ENCODE results near the gene EDN2. TPM values are rescaled to one million over a fixed set of nuclear protein-coding genes. Genes with fewer than 3 reads are reported as not detected.

Gene EDN2
- total RNA-seq, 1 experiment from 2014 or later: 0.24 TPM

DNA sequence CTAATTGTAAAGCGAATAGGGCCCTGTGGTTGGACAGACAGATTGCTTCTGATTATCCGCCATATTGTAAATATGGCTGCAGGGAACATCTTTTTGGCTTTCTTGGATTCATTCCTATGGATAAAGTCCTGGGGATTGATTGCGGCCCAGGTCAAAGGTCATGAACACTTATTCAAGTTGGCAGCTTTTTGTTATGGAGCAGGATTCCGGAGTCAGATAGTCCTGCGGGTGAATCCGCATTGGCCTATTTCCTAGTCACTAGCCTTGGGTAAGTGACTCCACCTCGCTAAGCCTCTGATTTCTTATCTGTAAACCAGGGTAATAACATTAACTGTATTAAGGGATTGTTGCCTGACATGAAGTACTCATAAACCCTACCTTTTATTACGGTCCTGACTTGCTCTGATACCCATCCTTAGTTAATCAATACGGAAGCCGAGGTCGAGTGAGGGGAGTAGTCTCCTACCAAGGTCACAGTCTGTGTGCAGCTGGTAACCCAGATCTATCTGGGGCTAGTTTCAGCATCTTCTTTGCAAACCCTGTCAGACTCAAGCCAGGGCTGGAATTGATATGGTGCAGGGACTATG, 31.7 kb downstream of the EDN2 start:
- Histone ChIP-seq H3K23me2 (ENCODE audit: insufficient read length, low read depth, low read length, poor library complexity, severe bottlenecking) (no peaks in the 10 kb centered on the region), H3K56ac (ENCODE audit: insufficient read length, low read depth, low read length) (no peak overlapping the region), H3K23ac (ENCODE audit: insufficient read length, low read depth, low read length) (no peak overlapping the region), H4K8ac (replicated peaks; ENCODE audit: insufficient read length, low read depth, low read length) (no peak overlapping the region), H3K14ac (ENCODE audit: insufficient read depth, low read length) (no peak overlapping the region), H2BK120ac (ENCODE audit: low read depth, low read length, poor library complexity, severe bottlenecking) (no peak overlapping the region), H3K4me1 (ENCODE audit: insufficient read depth, low read length) (no peaks in the 10 kb centered on the region), H2AFZ (ENCODE audit: low read length) (no peak overlapping the region), H4K5ac (ENCODE audit: insufficient read length, low read depth, low read length) (no peak overlapping the region), H2BK12ac (ENCODE audit: insufficient read length, low read depth, low read length) (no peak overlapping the region), H3K79me1 (ENCODE audit: insufficient read depth, low read depth, low read length, poor library complexity, severe bottlenecking) (no peaks in the 10 kb centered on the region), H2BK20ac (ENCODE audit: low read depth, low read length, poor library complexity, severe bottlenecking) (no peak overlapping the region), H2BK15ac (ENCODE audit: low read depth, low read length) (no peak overlapping the region), H4K20me1 (ENCODE audit: control insufficient read depth, insufficient read depth, insufficient read length) (no peaks in the 10 kb centered on the region), H4K91ac (ENCODE audit: insufficient read length, low read depth, low read length) (no peak overlapping the region), H3K27me3 (ENCODE audit: insufficient read depth, low read length) (no peaks in the 10 kb centered on the region), H2AK5ac (ENCODE audit: insufficient read length, low read length) (no peak overlapping the region), H3K4ac (ENCODE audit: low read depth, low read length) (no peak overlapping the region), H3K4me2 (ENCODE audit: insufficient read depth, insufficient read length, low read length) (no peak overlapping the region), H3K18ac (ENCODE audit: insufficient read length, low read depth, low read length) (no peak overlapping the region), H3K79me2 (ENCODE audit: insufficient read depth, low read length) (no peaks in the 10 kb centered on the region), H3K9ac (ENCODE audit: extremely low read depth, insufficient read length, low read length) (no peak overlapping the region), H3K9me3 (ENCODE audit: control insufficient read depth, low read depth, low read length) (no peaks in the 10 kb centered on the region), H3K27ac (ENCODE audit: insufficient read length, low read depth, low read length) (no peak overlapping the region), H2BK5ac (ENCODE audit: insufficient read length, low read length) (no peak overlapping the region), H3T11ph (ENCODE audit: low read length) (no peak overlapping the region)
- Mint-ChIP-seq H3K9me3 (no peaks in the 10 kb centered on the region), H3K4me1 (peaks cover 7 to 16% of the 10 kb centered on the region in 2 experiments; a peak in 3 of 4 replicates), H3K27ac (no peak overlapping the region), H3K36me3 (ENCODE audit: insufficient read depth in 1 of 3, low read depth in 3 of 3) (no peaks in the 10 kb centered on the region), H3K27me3 (ENCODE audit: low read depth) (peaks cover 6% of the 10 kb centered on the region), H3K4me3 (no peak overlapping the region)
- TF ChIP-seq, protein P1, sequence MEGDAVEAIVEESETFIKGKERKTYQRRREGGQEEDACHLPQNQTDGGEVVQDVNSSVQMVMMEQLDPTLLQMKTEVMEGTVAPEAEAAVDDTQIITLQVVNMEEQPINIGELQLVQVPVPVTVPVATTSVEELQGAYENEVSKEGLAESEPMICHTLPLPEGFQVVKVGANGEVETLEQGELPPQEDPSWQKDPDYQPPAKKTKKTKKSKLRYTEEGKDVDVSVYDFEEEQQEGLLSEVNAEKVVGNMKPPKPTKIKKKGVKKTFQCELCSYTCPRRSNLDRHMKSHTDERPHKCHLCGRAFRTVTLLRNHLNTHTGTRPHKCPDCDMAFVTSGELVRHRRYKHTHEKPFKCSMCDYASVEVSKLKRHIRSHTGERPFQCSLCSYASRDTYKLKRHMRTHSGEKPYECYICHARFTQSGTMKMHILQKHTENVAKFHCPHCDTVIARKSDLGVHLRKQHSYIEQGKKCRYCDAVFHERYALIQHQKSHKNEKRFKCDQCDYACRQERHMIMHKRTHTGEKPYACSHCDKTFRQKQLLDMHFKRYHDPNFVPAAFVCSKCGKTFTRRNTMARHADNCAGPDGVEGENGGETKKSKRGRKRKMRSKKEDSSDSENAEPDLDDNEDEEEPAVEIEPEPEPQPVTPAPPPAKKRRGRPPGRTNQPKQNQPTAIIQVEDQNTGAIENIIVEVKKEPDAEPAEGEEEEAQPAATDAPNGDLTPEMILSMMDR (conservative IDR thresholded peaks at IDR 0.05): no peak
- no CpG with 5 or more reads among the region's 11 CpGs for WGBS (ENCODE audit: extremely low coverage, insufficient read length, low lambda C conversion rate)
- no peak for DNase-seq

Data from H9 (cell line).